ENCODE data around the gene TBL1X.

TBL1X gene

DNA sequence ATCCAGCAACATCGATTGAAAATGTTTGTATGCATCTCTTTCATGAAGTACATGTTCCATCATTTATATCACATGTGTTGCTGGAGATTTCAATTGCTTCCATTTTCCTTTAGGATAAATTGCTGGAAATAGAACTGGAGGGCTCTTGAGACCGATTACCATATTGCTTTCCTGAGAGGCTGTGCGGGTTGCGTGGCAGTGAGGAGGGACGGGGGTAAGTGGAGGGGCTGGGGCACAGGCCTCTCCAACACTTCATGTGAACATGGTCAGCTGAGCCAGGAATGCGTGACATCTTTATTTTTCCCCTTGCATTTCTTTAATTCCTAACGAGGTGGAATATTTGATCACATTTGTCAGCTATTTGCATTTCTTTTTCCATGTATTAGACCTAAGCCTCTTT, 144.6 kb downstream of the TBL1X start:
- H3K9ac ChIP-seq (ENCODE audit: low read depth, low read length), result no peak overlapping the region
- peaks cover 13% of the 10 kb centered on the region for H3K4me1 ChIP-seq (ENCODE audit: insufficient read depth, low read length)
- no peaks in the 10 kb centered on the region for H3K36me3 ChIP-seq (ENCODE audit: insufficient read depth, low read length)
- no peaks in the 10 kb centered on the region for H3K9me3 ChIP-seq (ENCODE audit: control insufficient read depth, insufficient read depth, low read length)

DNA sequence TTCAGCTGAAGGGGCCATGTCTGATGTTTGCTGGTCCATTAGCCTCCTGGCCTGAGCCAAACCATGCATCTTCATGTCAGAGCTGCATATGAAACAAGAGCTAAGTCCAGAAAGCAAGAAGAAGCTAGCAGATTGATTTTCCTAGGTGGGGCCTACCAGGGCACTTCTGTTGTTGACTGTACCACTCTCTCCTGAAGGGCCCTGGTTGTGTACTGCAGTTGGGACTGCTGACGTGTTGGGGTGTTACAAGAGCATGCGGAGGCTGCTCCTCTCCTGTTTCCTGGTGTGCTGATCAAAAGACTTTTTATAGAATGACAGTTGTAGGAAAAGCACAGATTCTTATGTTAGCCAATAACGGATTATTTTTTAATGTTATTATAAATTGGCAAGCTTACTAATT, 145.1 kb downstream of the TBL1X start:
- no peak overlapping the region for H3K9ac ChIP-seq (ENCODE audit: low read depth, low read length)
- no peaks in the 10 kb centered on the region for H3K9me3 ChIP-seq (ENCODE audit: control insufficient read depth, insufficient read depth, low read length)
- peaks cover 13% of the 10 kb centered on the region for H3K4me1 ChIP-seq (ENCODE audit: insufficient read depth, low read length)
- H3K36me3 ChIP-seq (ENCODE audit: insufficient read depth, low read length), result no peaks in the 10 kb centered on the region

DNA sequence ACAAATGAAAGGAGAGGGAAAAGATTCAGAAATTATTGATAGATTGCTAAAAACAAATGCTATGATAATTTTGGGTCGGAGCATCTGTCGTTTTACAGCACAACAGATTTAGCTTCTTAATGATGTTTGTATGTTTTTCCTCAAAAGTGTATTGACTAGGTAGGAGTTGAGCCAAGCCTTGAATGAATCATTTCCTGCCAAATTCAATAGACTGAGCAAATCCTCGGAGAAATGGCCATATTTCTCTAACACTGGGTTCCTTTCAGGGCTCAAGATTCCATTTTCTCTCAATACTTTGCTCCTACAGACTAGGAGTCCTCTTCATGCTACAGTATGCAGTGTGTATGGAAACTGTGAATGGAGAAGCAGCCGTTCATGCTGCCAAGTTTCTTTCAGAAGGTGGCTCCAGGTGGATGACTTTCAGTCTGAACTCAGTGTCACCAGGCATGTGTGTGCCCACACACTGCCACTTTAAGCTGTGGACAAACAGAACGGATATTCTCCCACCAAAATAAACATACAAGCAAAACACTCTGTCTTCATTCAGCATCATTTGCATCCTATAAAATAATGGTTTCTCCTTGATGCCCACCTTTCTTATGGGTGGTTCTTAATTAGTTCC, 146.0 kb downstream of the TBL1X start:
- Histone ChIP-seq H3K9ac (ENCODE audit: low read depth, low read length) (no peak overlapping the region), H3K36me3 (ENCODE audit: insufficient read depth, low read length) (no peaks in the 10 kb centered on the region), H3K4me1 (ENCODE audit: insufficient read depth, low read length) (peaks cover 13% of the 10 kb centered on the region), H3K9me3 (ENCODE audit: control insufficient read depth, insufficient read depth, low read length) (no peaks in the 10 kb centered on the region)

DNA sequence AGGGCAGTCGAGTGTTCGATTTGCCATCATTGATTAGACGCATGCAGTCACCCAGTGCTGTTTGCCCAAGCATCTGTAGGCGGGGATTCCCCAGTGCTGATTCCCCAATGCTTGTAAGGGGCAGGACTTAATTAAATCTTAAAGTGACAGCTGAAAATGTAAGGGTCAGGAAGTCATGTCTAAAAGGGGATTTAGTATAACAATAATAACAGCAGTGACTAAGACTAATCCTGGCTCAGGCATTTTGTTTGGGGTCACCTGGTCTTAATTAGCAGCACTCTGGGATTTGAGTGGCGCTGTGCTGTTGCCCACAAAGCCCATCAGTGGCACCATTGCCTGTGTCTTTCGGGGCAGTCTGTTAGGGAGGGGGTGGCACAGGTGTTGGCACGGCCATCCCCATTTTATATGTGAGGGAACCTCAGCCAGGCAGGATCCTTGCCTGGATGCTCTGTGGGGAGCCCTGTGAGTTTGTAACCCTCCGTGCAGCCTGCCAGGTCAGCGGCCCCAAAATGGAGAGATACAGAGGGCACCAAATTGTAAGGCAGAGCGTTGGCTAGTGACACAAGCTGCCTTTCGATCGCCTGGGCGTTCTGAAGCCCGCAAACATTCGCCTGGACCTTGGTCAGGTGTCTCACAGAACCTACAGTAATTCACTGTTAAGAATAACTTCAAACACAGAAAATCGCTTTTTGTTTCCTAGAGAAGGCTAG, 146.7 kb downstream of the TBL1X start:
- Histone ChIP-seq H3K36me3 (ENCODE audit: insufficient read depth, low read length) (no peaks in the 10 kb centered on the region), H3K9me3 (ENCODE audit: control insufficient read depth, insufficient read depth, low read length) (no peaks in the 10 kb centered on the region), H3K9ac (ENCODE audit: low read depth, low read length) (no peak overlapping the region), H3K4me1 (ENCODE audit: insufficient read depth, low read length) (peaks cover 13% of the 10 kb centered on the region)

DNA sequence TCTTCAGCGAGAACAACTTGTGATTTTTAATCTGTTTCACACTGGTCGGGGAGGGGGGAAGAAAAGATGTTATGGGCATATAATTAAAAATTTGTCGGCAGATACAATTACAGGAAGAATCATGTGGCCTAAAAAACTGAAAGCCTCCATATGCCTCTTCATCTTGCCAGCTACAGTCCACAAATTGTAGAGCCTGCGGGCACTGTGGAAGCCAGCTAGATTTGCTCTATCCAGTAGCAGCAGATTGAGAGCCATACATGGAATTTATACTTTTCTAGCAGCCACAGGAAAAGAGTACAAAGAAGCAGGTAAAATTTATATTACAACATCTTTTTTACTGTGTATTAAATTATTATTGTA, 147.3 kb downstream of the TBL1X start:
- Histone ChIP-seq H3K4me1 (ENCODE audit: insufficient read depth, low read length) (peaks cover 13% of the 10 kb centered on the region), H3K36me3 (ENCODE audit: insufficient read depth, low read length) (no peaks in the 10 kb centered on the region), H3K9me3 (ENCODE audit: control insufficient read depth, insufficient read depth, low read length) (no peaks in the 10 kb centered on the region), H3K9ac (ENCODE audit: low read depth, low read length) (no peak overlapping the region)

DNA sequence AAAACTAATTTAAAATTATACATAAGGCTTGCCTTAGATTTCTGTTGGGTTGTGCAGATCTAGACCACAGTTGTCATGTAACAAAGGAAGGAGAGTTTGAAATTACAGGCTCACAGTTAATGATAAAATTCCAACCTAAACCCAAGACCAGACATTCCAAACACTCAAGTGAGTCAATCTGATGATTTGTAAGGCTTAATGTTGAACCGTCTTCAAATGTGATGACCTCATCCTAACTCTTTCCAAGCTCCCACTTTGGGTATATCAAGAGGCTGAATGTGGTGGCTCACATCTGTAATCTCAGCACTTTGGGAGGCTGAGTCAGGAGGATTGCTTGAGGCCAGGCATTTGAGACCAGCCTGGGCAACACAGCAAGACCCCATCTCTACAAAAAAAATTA, 149.2 kb downstream of the TBL1X start:
- Histone ChIP-seq H3K4me1 (ENCODE audit: insufficient read depth, low read length) (peaks cover 13% of the 10 kb centered on the region), H3K36me3 (ENCODE audit: insufficient read depth, low read length) (no peaks in the 10 kb centered on the region), H3K9me3 (ENCODE audit: control insufficient read depth, insufficient read depth, low read length) (no peaks in the 10 kb centered on the region), H3K9ac (ENCODE audit: low read depth, low read length) (no peak overlapping the region)

DNA sequence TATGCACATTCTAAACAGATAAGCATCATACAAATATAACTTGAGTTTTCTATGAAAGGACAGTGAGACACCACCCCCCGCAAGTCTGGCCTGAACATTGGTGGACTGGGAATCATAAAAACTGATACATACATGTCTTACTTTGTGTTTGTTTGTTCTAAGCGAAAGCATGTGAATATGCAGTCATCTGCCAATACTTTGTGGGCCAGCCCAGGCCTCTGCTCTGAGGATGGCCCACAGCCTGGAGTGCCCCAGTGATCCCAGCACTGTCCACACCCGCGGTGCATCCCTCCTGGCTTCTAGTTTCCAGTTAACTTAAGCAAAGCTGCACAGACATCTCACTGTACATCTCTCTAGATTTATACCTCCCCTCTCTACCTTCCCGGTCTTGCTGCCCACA, 154.3 kb downstream of the TBL1X start:
- H3K9me3 ChIP-seq (ENCODE audit: control insufficient read depth, insufficient read depth, low read length), result no peaks in the 10 kb centered on the region
- H3K4me1 ChIP-seq (ENCODE audit: insufficient read depth, low read length), result peaks cover 7% of the 10 kb centered on the region; the same call in 1 of the 2 replicates
- no peak overlapping the region for H3K9ac ChIP-seq (ENCODE audit: low read depth, low read length)
- no peaks in the 10 kb centered on the region for H3K36me3 ChIP-seq (ENCODE audit: insufficient read depth, low read length)

DNA sequence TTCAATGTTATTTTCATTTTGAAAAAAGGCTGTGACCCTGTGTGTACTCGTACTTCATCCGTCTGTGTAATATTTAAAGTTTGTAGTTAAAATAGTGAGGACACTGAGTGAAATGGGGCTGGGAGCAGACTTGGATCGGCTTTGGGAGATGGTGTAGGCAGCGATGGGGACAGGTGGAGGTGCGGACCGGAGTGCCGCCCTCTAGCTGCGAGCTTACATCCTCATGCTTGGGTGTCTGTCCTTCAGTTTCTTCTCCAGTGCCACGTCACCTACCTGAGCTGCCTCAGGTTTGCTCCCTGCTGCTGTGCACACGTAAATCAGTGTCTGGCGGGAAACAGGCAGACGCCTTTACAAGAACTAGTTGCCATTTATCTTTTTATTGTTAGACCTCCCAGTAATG, 154.7 kb downstream of the TBL1X start:
- no peaks in the 10 kb centered on the region for H3K9me3 ChIP-seq (ENCODE audit: control insufficient read depth, insufficient read depth, low read length)

DNA sequence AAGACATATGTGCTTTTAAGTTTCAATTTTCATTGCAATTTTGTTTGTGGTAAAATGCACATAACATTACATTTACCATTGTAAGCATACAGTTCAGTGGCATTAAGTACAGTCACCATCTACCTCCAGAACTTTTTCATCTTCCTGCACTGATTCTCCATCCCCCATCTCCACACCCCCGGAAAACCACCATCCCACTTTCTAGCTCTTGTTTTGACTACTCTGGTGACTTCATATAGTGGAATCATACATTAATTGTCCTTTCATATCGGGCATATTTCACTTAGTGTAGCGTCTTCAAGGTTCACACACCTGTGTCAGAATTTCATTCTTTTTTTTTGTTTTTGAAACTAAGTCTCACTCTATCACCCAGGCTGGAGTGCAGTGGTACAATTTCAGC, 157.3 kb downstream of the TBL1X start:
- no peak overlapping the region for H3K9ac ChIP-seq (ENCODE audit: low read depth, low read length)

More for the DNA sequence above, 154.7 kb downstream of the TBL1X start:
- Histone ChIP-seq H3K4me1 (ENCODE audit: insufficient read depth, low read length) (peaks cover 8% of the 10 kb centered on the region; the same call in 1 of the 2 replicates), H3K36me3 (ENCODE audit: insufficient read depth, low read length) (no peaks in the 10 kb centered on the region), H3K9ac (ENCODE audit: low read depth, low read length) (no peak overlapping the region)

DNA sequence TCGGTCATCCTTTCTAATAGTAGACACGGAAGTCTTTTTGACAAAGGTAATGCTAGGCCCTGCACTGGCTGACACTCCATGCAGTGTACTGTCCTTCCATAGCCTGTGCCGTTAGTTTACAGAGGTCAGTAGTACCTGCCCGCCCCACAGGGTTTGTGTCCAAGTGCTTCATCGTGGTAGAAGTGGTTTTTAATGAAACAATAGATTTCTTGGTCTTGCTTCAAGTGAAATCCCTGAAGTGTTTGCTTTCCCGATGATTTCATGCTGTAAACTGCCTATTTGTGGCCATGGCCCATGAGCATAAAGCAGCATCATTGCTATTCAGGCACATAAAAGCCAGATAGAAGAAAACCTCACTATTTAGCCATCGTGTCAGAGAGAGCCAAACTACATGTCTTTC, 161.5 kb downstream of the TBL1X start:
- Histone ChIP-seq H3K4me1 (ENCODE audit: insufficient read depth, low read length) (peaks cover 8% of the 10 kb centered on the region; the same call in 1 of the 2 replicates), H3K9me3 (ENCODE audit: control insufficient read depth, insufficient read depth, low read length) (no peaks in the 10 kb centered on the region), H3K9ac (ENCODE audit: low read depth, low read length) (no peak overlapping the region), H3K36me3 (ENCODE audit: insufficient read depth, low read length) (no peaks in the 10 kb centered on the region)

More for the DNA sequence above, 157.3 kb downstream of the TBL1X start:
- peaks cover 8% of the 10 kb centered on the region; the same call in 1 of the 2 replicates for H3K4me1 ChIP-seq (ENCODE audit: insufficient read depth, low read length)
- H3K36me3 ChIP-seq (ENCODE audit: insufficient read depth, low read length), result no peaks in the 10 kb centered on the region
- H3K9me3 ChIP-seq (ENCODE audit: control insufficient read depth, insufficient read depth, low read length), result no peaks in the 10 kb centered on the region

DNA sequence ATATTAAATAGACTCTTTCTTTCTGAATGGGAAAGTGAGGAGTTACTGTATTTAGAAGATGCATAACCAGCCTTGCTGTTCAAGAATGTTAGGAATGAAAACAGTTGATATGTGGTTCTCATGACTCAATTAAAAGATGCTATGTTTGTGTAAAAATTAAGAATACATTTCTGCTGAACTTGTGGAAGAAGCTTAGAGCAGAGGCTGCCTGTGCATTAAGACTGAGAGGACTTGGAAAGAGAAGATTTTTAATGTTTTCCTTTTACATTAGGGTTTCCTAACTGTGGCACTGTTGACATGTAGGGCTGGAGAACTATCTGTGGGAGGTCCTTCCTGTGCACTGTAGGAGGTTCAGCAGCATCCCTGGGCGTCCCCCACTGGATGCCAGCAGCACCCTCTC, 163.1 kb downstream of the TBL1X start:
- H3K9ac ChIP-seq (ENCODE audit: low read depth, low read length), result no peak overlapping the region
- H3K4me1 ChIP-seq (ENCODE audit: insufficient read depth, low read length), result peaks cover 8% of the 10 kb centered on the region; the same call in 1 of the 2 replicates
- no peaks in the 10 kb centered on the region for H3K36me3 ChIP-seq (ENCODE audit: insufficient read depth, low read length)
- H3K9me3 ChIP-seq (ENCODE audit: control insufficient read depth, insufficient read depth, low read length), result no peaks in the 10 kb centered on the region

DNA sequence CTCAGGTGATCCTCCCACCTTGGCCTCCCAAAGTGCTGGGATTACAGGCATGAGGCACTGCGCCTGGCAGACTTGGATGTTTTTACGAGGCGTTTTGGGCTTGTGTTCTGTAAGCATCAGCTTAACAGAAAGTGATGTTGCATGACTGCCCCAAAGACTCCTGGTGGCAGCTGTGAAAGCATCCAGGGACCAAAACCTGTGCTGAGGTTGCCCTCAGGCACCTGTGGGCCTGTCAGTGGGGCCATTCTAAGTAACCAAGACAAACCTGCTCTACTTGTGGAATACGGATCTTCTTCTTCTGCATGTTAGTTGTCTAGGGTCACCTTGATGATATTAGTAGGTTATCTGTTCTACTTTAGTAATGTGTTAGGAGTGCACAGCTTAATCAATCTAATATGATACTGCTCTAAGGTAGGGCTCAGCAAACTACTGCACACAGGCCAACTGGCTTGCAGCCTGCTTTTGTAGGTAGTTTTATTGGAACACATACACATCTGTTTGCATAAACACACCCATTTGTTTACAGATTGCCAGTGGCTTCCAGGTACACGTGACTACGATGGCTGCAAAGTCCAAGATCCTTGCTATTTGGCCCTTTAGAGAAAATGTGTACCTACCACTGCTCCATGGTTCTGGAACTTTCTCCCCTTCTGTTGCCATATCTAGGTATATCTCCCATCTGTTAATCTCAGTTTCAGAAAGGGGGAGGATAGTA, 164.1 kb downstream of the TBL1X start:
- Histone ChIP-seq H3K4me1 (ENCODE audit: insufficient read depth, low read length) (peaks cover 3% of the 10 kb centered on the region; the same call in 1 of the 2 replicates), H3K9me3 (ENCODE audit: control insufficient read depth, insufficient read depth, low read length) (no peaks in the 10 kb centered on the region), H3K9ac (ENCODE audit: low read depth, low read length) (no peak overlapping the region), H3K36me3 (ENCODE audit: insufficient read depth, low read length) (no peaks in the 10 kb centered on the region)

DNA sequence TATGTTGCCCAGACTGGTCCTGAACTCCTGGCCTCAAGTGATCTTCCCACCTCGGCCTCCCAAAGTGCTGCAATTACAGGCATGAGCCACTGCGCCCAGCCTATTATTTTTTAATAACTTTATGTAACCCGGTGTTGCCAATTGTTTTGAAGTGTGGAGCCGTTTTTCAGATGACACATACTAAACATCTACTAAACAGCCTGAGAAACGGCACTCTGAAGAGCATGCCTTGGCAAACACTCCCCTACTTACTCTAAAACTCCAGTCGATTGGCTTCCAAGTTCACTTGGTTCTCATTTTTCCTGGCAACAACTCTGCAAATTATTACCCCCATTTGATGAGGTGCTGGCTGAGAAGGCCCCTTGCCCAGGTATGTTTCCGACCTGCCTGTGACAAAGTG, 169.7 kb downstream of the TBL1X start:
- H3K9me3 ChIP-seq (ENCODE audit: control insufficient read depth, insufficient read depth, low read length), result no peaks in the 10 kb centered on the region
- no peaks in the 10 kb centered on the region for H3K36me3 ChIP-seq (ENCODE audit: insufficient read depth, low read length)
- H3K4me1 ChIP-seq (ENCODE audit: insufficient read depth, low read length), result no peaks in the 10 kb centered on the region

DNA sequence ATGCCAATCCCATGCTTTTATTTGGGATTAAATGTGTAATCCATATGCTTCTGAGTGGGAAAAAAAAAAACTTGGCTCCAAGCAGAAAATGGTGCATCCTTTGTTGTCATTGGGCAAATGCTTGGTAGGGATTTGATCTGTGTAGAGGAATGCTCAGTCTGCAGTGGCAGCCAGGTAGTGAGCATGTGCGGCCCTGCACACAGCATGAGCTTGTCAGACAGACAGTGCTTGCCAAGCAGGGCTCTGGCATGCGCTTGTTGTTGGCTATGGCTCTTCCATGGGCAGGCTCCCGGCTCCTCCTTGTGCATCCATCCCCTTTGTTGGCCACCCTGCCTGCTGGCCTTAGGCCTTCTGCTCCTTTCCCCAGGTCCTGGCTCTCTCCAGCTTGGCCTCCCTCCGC, 170.5 kb downstream of the TBL1X start:
- no peak overlapping the region for H3K9ac ChIP-seq (ENCODE audit: low read depth, low read length)
- no peaks in the 10 kb centered on the region for H3K9me3 ChIP-seq (ENCODE audit: control insufficient read depth, insufficient read depth, low read length)
- no peaks in the 10 kb centered on the region for H3K36me3 ChIP-seq (ENCODE audit: insufficient read depth, low read length)
- no peaks in the 10 kb centered on the region for H3K4me1 ChIP-seq (ENCODE audit: insufficient read depth, low read length)

More for the DNA sequence above, 169.7 kb downstream of the TBL1X start:
- H3K9ac ChIP-seq (ENCODE audit: low read depth, low read length), result no peak overlapping the region

DNA sequence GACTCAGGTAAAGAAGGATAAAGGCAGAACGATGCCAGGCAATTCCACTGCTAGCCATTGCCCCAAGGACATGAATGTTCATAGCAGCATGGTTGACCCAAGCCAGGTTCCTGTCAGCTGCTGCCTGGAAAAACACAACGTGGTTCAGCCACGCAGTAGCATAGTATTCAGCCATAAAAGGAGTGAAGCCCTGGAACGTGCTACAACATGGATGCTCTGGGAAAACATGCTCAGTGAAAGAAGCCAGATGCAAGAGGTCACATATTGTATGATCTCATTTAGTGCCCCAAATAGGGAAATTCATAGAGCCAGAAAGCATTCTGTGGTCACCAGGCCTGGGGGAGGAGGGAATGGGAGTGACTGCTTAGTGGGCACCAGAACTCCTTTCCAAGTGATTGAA, 170.9 kb downstream of the TBL1X start:
- Histone ChIP-seq H3K36me3 (ENCODE audit: insufficient read depth, low read length) (no peaks in the 10 kb centered on the region), H3K9me3 (ENCODE audit: control insufficient read depth, insufficient read depth, low read length) (no peaks in the 10 kb centered on the region), H3K4me1 (ENCODE audit: insufficient read depth, low read length) (no peaks in the 10 kb centered on the region), H3K9ac (ENCODE audit: low read depth, low read length) (no peak overlapping the region)
